CD14-positive monocyte (primary cell): ENCODE results near the gene OAT. TPM values are rescaled to one million over a fixed set of nuclear protein-coding genes. Genes with fewer than 3 reads are reported as not detected.

Experiments used
- DNase-seq, 3 donors: peaks; one replicate each; pipeline ENCODE4 v3.0.0-alpha.2; 2011 to 2022
- H2AFZ ChIP-seq: 2 replicates; pipeline ENCODE4 v1.6.0; 2012; ENCODE audit warnings: mild to moderate bottlenecking, low read depth, low read length, inconsistent platforms; ENCODE audit not compliant: insufficient read depth, poor library complexity, severe bottlenecking
- H3K27ac ChIP-seq, 2 donors: 1 replicate in 1 of 2; 2 replicates in 1 of 2; pipeline ENCODE4 v1.5.1; 2012 to 2013; ENCODE audit warnings: low read length in 2 of 2, control low read depth in 1 of 2, inconsistent platforms in 1 of 2, low read depth in 1 of 2, mild to moderate bottlenecking in 1 of 2
- H3K27me3 ChIP-seq, 2 donors: one replicate each; pipeline versions ENCODE4 v1.6.0 to v1.6.1; 2011 to 2013; ENCODE audit warnings: low read length in 2 of 2; ENCODE audit not compliant: control insufficient read depth in 2 of 2, insufficient read depth in 2 of 2
- H3K36me3 ChIP-seq, 2 donors: replicated peaks in 1 of 2; 1 replicate in 1 of 2; 2 replicates in 1 of 2; pipeline versions ENCODE4 v1.5.1 to v1.6.1; 2012 to 2013; ENCODE audit warnings: low read length in 2 of 2, control low read depth in 1 of 2, inconsistent platforms in 1 of 2, mild to moderate bottlenecking in 1 of 2; ENCODE audit not compliant: insufficient read depth in 2 of 2, control insufficient read depth in 1 of 2
- H3K4me1 ChIP-seq, 2 donors: 1 replicate in 1 of 2; 2 replicates in 1 of 2; pipeline versions ENCODE4 v1.5.1 to v1.6.1; 2012 to 2013; ENCODE audit warnings: low read length in 2 of 2, control low read depth in 1 of 2, inconsistent platforms in 1 of 2, mild to moderate bottlenecking in 1 of 2, moderate library complexity in 1 of 2; ENCODE audit not compliant: insufficient read depth in 2 of 2, control insufficient read depth in 1 of 2
- H3K4me2 ChIP-seq: replicated peaks from 2 replicates; pipeline ENCODE3; 2012; ENCODE audit warnings: low read length, moderate library complexity, mild to moderate bottlenecking; ENCODE audit not compliant: poor library complexity, severe bottlenecking; ENCODE audit errors: extremely low read depth
- H3K4me3 ChIP-seq, 3 experiments: fragments of 200-600 bp in 1 of 3; sonication (generic) in 1 of 3; replicated peaks in 1 of 3; 1 replicate in 2 of 3; 2 replicates in 1 of 3; pipeline ENCODE4 v1.5.1; 2011 to 2013; ENCODE audit warnings: low read length in 3 of 3, mild to moderate bottlenecking in 3 of 3, control low read depth in 2 of 3, low read depth in 2 of 3, inconsistent platforms in 1 of 3, moderate library complexity in 1 of 3
- H3K79me2 ChIP-seq: 2 replicates; pipeline ENCODE4 v1.6.0; 2012; ENCODE audit warnings: mild to moderate bottlenecking, control low read depth, inconsistent platforms, low read length, moderate library complexity; ENCODE audit not compliant: insufficient read depth
- H3K9ac ChIP-seq: 2 replicates; pipeline ENCODE4 v1.6.0; 2017; ENCODE audit warnings: low read length, mild to moderate bottlenecking; ENCODE audit not compliant: insufficient read depth, poor library complexity, severe bottlenecking
- H3K9me3 ChIP-seq, 2 donors: replicated peaks in 1 of 2; 1 replicate in 1 of 2; 2 replicates in 1 of 2; pipeline versions ENCODE4 v1.5.1 to v1.6.1; 2012 to 2013; ENCODE audit warnings: low read length in 2 of 2, control low read depth in 1 of 2; ENCODE audit not compliant: control insufficient read depth in 1 of 2, insufficient read depth in 1 of 2
- H4K20me1 ChIP-seq: 2 replicates; pipeline ENCODE4 v1.6.0; 2012; ENCODE audit warnings: mild to moderate bottlenecking, low read length, control low read depth, moderate library complexity; ENCODE audit not compliant: insufficient read depth
- H3K27ac Mint-ChIP-seq, 7 donors: one replicate each; pipeline ENCODE4 v1.8.0; 2020; ENCODE audit warnings: mild to moderate bottlenecking in 7 of 7, mixed read lengths in 7 of 7, moderate library complexity in 6 of 7, inconsistent platforms in 2 of 7
- H3K27me3 Mint-ChIP-seq, 3 donors: one replicate each; pipeline ENCODE4 v1.8.0; 2021 to 2022; ENCODE audit warnings: low read depth in 3 of 3, mild to moderate bottlenecking in 3 of 3, mixed read lengths in 3 of 3, moderate library complexity in 3 of 3, inconsistent platforms in 1 of 3
- H3K36me3 Mint-ChIP-seq, 2 donors: one replicate each; pipeline ENCODE4 v1.8.0; 2020; ENCODE audit warnings: mixed read lengths in 2 of 2, inconsistent platforms in 1 of 2, mild to moderate bottlenecking in 1 of 2
- H3K4me1 Mint-ChIP-seq: one replicate; pipeline ENCODE4 v1.8.0; 2020; ENCODE audit warnings: mild to moderate bottlenecking, mixed read lengths
- H3K4me3 Mint-ChIP-seq, 2 donors: one replicate each; pipeline ENCODE4 v1.8.0; 2020; ENCODE audit warnings: mild to moderate bottlenecking in 2 of 2, mixed read lengths in 2 of 2, moderate library complexity in 1 of 2
- H3K9me3 Mint-ChIP-seq, 7 donors: one replicate each; pipeline ENCODE4 v1.8.0; 2020 to 2022; ENCODE audit warnings: mixed read lengths in 7 of 7, mild to moderate bottlenecking in 6 of 7, moderate library complexity in 6 of 7, inconsistent platforms in 2 of 7
- CTCF ChIP-seq: fragments of 200-600 bp; IDR thresholded peaks from one replicate; pipeline ENCODE4 v1.8.0; 2022; ENCODE audit warnings: antibody characterized with exemption, mild to moderate bottlenecking
- WGBS: methylation state at CpG from one replicate; pipeline ENCODE4 v1.1.5; 2013; ENCODE audit warnings: missing lambda C conversion rate; ENCODE audit not compliant: insufficient coverage; 5-methylcytosine and 5-hydroxymethylcytosine counted together
- intact Hi-C, 2 donors: fragments of 100-400 bp; cut with micrococcal nuclease; formaldehyde crosslinking; loops; one replicate each; pipeline versions ENCODE4 v1.15.0 to v1.15.1; 2023
- polyA plus RNA-seq, 3 donors: library from polyadenylated mRNA; depleted of rRNA in 1 of 3; unstranded in 2 of 3; stranded (reverse) in 1 of 3; fragments of 300-500 nt in 2 of 3; fragments of >200 nt in 1 of 3; fragmentation: Illumina TruSeq in 2 of 3; gene quantifications; 1 replicate in 2 of 3; 2 replicates in 1 of 3; pipeline ENCODE4 v1.2.3, GENCODE V29; 2012 to 2021

The OAT gene
- polyA plus RNA-seq, 3 donors = 83.5 to 89.6 (median 87.3) TPM

GRCh38 chr10:124433461-124433860, 14.7 kb upstream of the OAT start:
- H3K4me1 Mint-ChIP-seq = peaks cover 9% of the 10 kb centered on the region
- peaks cover 0 to 2% (median 0%) of the 10 kb centered on the region in 7 donors for H3K9me3 Mint-ChIP-seq
- Histone ChIP-seq H3K4me3 (no peak overlapping the region), H2AFZ (no peak overlapping the region), H3K79me2 (no peaks in the 10 kb centered on the region), H3K27me3 (peaks cover 3 to 4% of the 10 kb centered on the region in 2 donors), H3K4me1 (peaks cover 0 to 10% of the 10 kb centered on the region in 2 donors), H3K4me2 (no peak overlapping the region), H3K9me3 (no peaks in the 10 kb centered on the region), H4K20me1 (no peaks in the 10 kb centered on the region), H3K9ac (no peak overlapping the region), H3K36me3 (no peaks in the 10 kb centered on the region), H3K27ac (no peak overlapping the region)
- H3K36me3 Mint-ChIP-seq = no peaks in the 10 kb centered on the region
- 100% methylated on average over 1 of the region's 3 CpGs for WGBS
- H3K4me3 Mint-ChIP-seq = no peak overlapping the region
- H3K27me3 Mint-ChIP-seq = peaks cover 17 to 41% (median 21%) of the 10 kb centered on the region in 3 donors
- no peak for TF ChIP-seq CTCF
- DNase-seq = no peak
- intact Hi-C loops = no loop called here
- peak overlapping the region in 1 of 7 donors; percentile 6 for H3K27ac Mint-ChIP-seq

- no peaks in the 10 kb centered on the region for H3K36me3 ChIP-seq
- H3K36me3 Mint-ChIP-seq = no peaks in the 10 kb centered on the region
- no peaks in the 10 kb centered on the region for H3K4me1 ChIP-seq
- no peak overlapping the region for H3K27ac Mint-ChIP-seq
- no peak overlapping the region for H3K4me3 ChIP-seq
- no peak overlapping the region for H3K27ac ChIP-seq
- peaks cover 22 to 44% (median 22%) of the 10 kb centered on the region in 3 donors for H3K27me3 Mint-ChIP-seq
- H4K20me1 ChIP-seq = no peaks in the 10 kb centered on the region
- no peak overlapping the region for H3K4me3 Mint-ChIP-seq
- no peak overlapping the region for H3K9ac ChIP-seq
- no peak overlapping the region for H3K4me2 ChIP-seq
- peaks cover 3 to 12% of the 10 kb centered on the region in 2 donors for H3K27me3 ChIP-seq
- no peaks in the 10 kb centered on the region for H3K9me3 ChIP-seq
- intact Hi-C loops = no loop called here
- no peaks in the 10 kb centered on the region for H3K4me1 Mint-ChIP-seq
- 91% methylated on average over 1 of the region's 4 CpGs for WGBS
- no peak for TF ChIP-seq CTCF
- H3K9me3 Mint-ChIP-seq = peaks cover 0 to 2% (median 0%) of the 10 kb centered on the region in 7 donors
- H2AFZ ChIP-seq = no peak overlapping the region
- H3K79me2 ChIP-seq = no peaks in the 10 kb centered on the region
- DNase-seq = no peak
These were observed 11.4 kb upstream of the OAT start for GRCh38 chr10:124430077-124430476.
